BE2C (cell line): ENCODE data around the gene CCDC88B.

Source experiments
- DNase-seq: peaks from one replicate; pipeline ENCODE4 v3.0.0-alpha.2; 2020
- H3K27me3 ChIP-seq: fragments of 250-450 bp; sonication (Bioruptor Pico); 2 replicates; pipeline ENCODE4 v1.5.1; 2020; ENCODE audit warnings: mild to moderate bottlenecking
- H3K36me3 ChIP-seq: fragments of 250-450 bp; sonication (Bioruptor Pico); 2 replicates; pipeline ENCODE4 v1.5.1; 2020; ENCODE audit warnings: mild to moderate bottlenecking
- H3K4me1 ChIP-seq: fragments of 250-450 bp; sonication (Bioruptor Pico); 2 replicates; pipeline ENCODE4 v1.5.1; 2020
- H3K4me3 ChIP-seq: 2 replicates; pipeline ENCODE4 v1.5.1; 2011; ENCODE audit warnings: low read depth, low read length
- H3K9me3 ChIP-seq: fragments of 250-450 bp; sonication (Bioruptor Pico); 2 replicates; pipeline ENCODE4 v1.5.1; 2020
- CTCF ChIP-seq: IDR thresholded peaks from 2 replicates; pipeline ENCODE4 v1.5.1; 2012; ENCODE audit warnings: mild to moderate bottlenecking, low read depth, low read length

The CCDC88B gene

GRCh38 chr11:64395545-64396078, 55.6 kb downstream of the CCDC88B start:
- DNase-seq = no peak
- Histone ChIP-seq H3K36me3 (no peaks in the 10 kb centered on the region), H3K9me3 (no peaks in the 10 kb centered on the region), H3K4me3 (no peak overlapping the region), H3K27me3 (no peaks in the 10 kb centered on the region), H3K4me1 (no peaks in the 10 kb centered on the region)
- TF ChIP-seq CTCF = no peak

GRCh38 chr11:64396079-64396591, 56.1 kb downstream of the CCDC88B start:
- no peak for TF ChIP-seq CTCF
- no peak for DNase-seq
- no peak overlapping the region for H3K4me3 ChIP-seq

GRCh38 chr11:64400102-64400501, 60.1 kb downstream of the CCDC88B start:
- no peaks in the 10 kb centered on the region for H3K36me3 ChIP-seq
- no peak for DNase-seq
- no peaks in the 10 kb centered on the region for H3K9me3 ChIP-seq
- H3K27me3 ChIP-seq = no peaks in the 10 kb centered on the region
- no peak overlapping the region for H3K4me3 ChIP-seq
- no peak for TF ChIP-seq CTCF
- no peaks in the 10 kb centered on the region for H3K4me1 ChIP-seq

More at GRCh38 chr11:64396079-64396591, 56.1 kb downstream of the CCDC88B start:
- Histone ChIP-seq H3K27me3 (no peaks in the 10 kb centered on the region), H3K4me1 (no peaks in the 10 kb centered on the region), H3K36me3 (no peaks in the 10 kb centered on the region), H3K9me3 (no peaks in the 10 kb centered on the region)

GRCh38 chr11:64400667-64401066, 60.7 kb downstream of the CCDC88B start:
- no peak overlapping the region for H3K4me3 ChIP-seq
- no peak for DNase-seq
- TF ChIP-seq CTCF = no peak
- H3K4me1 ChIP-seq = no peaks in the 10 kb centered on the region
- no peaks in the 10 kb centered on the region for H3K36me3 ChIP-seq
- H3K27me3 ChIP-seq = no peaks in the 10 kb centered on the region
- H3K9me3 ChIP-seq = no peaks in the 10 kb centered on the region

GRCh38 chr11:64401775-64402174, 61.8 kb downstream of the CCDC88B start:
- DNase-seq = no peak
- no peak overlapping the region for H3K4me3 ChIP-seq
- no peaks in the 10 kb centered on the region for H3K27me3 ChIP-seq
- H3K36me3 ChIP-seq = no peaks in the 10 kb centered on the region
- no peaks in the 10 kb centered on the region for H3K9me3 ChIP-seq
- no peak for TF ChIP-seq CTCF
- H3K4me1 ChIP-seq = peaks cover 3% of the 10 kb centered on the region; the same call in 1 of the 2 replicates

- Histone ChIP-seq H3K4me3 (no peak overlapping the region), H3K27me3 (no peaks in the 10 kb centered on the region), H3K36me3 (no peaks in the 10 kb centered on the region), H3K9me3 (no peaks in the 10 kb centered on the region), H3K4me1 (peaks cover 3% of the 10 kb centered on the region; the same call in 1 of the 2 replicates)
- TF ChIP-seq CTCF = no peak
- no peak for DNase-seq
These were observed 63.1 kb downstream of the CCDC88B start for GRCh38 chr11:64403106-64403505.
